Spleen (tissue), 11 donors: ENCODE results near the gene SP8. TPM values are rescaled to one million over a fixed set of nuclear protein-coding genes. Genes with fewer than 3 reads are reported as not detected.
A peak's percentile ranks its signal among the peaks of the same experiment; 100 is the strongest.

ENCODE experiments used
- DNase-seq: peaks from one replicate; pipeline ENCODE4 v3.0.0-alpha.2; 2020
- H3K27ac ChIP-seq, 8 donors: fragments of 200-600 bp; sonication (generic) in 7 of 8; 1 replicate in 4 of 8; 2 replicates in 4 of 8; pipeline versions ENCODE4 v1.5.0 to v1.8.0; 2016 to 2021; ENCODE audit warnings: inconsistent platforms in 4 of 8, mild to moderate bottlenecking in 4 of 8, moderate library complexity in 1 of 8
- H3K27me3 ChIP-seq, 7 donors: fragments of 200-600 bp; sonication (generic) in 6 of 7; replicated peaks in 1 of 7; 1 replicate in 4 of 7; 2 replicates in 3 of 7; pipeline versions ENCODE4 v1.5.0 to v1.8.0; 2016 to 2021; ENCODE audit warnings: inconsistent platforms in 3 of 7, mild to moderate bottlenecking in 1 of 7
- H3K36me3 ChIP-seq, 6 donors: fragments of 200-600 bp; sonication (generic) in 5 of 6; 1 replicate in 4 of 6; 2 replicates in 2 of 6; pipeline versions ENCODE4 v1.5.0 to v1.8.0; 2016 to 2021; ENCODE audit warnings: inconsistent platforms in 2 of 6
- H3K4me1 ChIP-seq, 6 donors: fragments of 200-600 bp; sonication (generic) in 5 of 6; 1 replicate in 3 of 6; 2 replicates in 3 of 6; pipeline versions ENCODE4 v1.5.0 to v1.8.0; 2016 to 2021; ENCODE audit warnings: inconsistent platforms in 3 of 6
- H3K4me3 ChIP-seq, 8 donors: fragments of 200-600 bp; sonication (generic) in 7 of 8; 1 replicate in 4 of 8; 2 replicates in 4 of 8; pipeline versions ENCODE4 v1.5.0 to v1.8.0; 2016 to 2021; ENCODE audit warnings: inconsistent platforms in 4 of 8, mild to moderate bottlenecking in 4 of 8, moderate library complexity in 2 of 8
- H3K9me3 ChIP-seq, 8 donors: fragments of 200-600 bp; sonication (generic) in 7 of 8; 1 replicate in 4 of 8; 2 replicates in 4 of 8; pipeline versions ENCODE4 v1.5.0 to v1.8.0; 2016 to 2021; ENCODE audit warnings: inconsistent platforms in 4 of 8
- CTCF ChIP-seq, 11 experiments: fragments of 200-600 bp in 7 of 11; fragments of 450-650 bp in 4 of 11; sonication (generic) in 4 of 11; IDR thresholded peaks in 8 of 11; conservative IDR thresholded peaks in 3 of 11; 1 replicate in 7 of 11; 2 replicates in 4 of 11; pipeline versions ENCODE4 v1.4.0 to v1.8.0; 2016 to 2021; ENCODE audit warnings: antibody characterized with exemption in 11 of 11, inconsistent platforms in 4 of 11, mild to moderate bottlenecking in 1 of 11
- POLR2A ChIP-seq, 3 donors: fragments of 450-650 bp; IDR thresholded peaks; one replicate each; pipeline ENCODE4 v1.5.1; 2017; ENCODE audit warnings: antibody characterized with exemption in 3 of 3, mild to moderate bottlenecking in 1 of 3
- POLR2AphosphoS5 ChIP-seq, 3 donors: sonication (generic); formaldehyde crosslinking; IDR thresholded peaks; one replicate each; pipeline ENCODE4 v1.5.1; 2017; ENCODE audit warnings: antibody characterized with exemption in 3 of 3
- WGBS, 5 donors: extraction: QIAGEN DNeasy Blood & Tissue Kit in 3 of 5; methylation state at CpG; one replicate each; pipeline versions ENCODE4 v1.1.5 to v1.1.7; 2013 to 2018; 5-methylcytosine and 5-hydroxymethylcytosine counted together
- intact Hi-C: fragments of 100-400 bp; cut with DNase I; formaldehyde crosslinking; loops from one replicate; pipeline ENCODE4 v1.15.0; 2023; ENCODE audit warnings: low total_unique reads
- polyA plus RNA-seq, 3 donors: library from polyadenylated mRNA; stranded (reverse); fragments of 200-250 nt; gene quantifications; one replicate each; pipeline ENCODE4 v1.2.1, GENCODE V29; 2013
- total RNA-seq, 7 donors: library from RNA; depleted of rRNA in 3 of 7; stranded (reverse); fragments of >200 nt in 3 of 7; fragmentation: NEBNext Ultra II Directional in 4 of 7; extraction: Animal tissue kit (Norgen Biotek cat#: 25700) in 4 of 7; gene quantifications; one replicate each; pipeline versions ENCODE4 v1.1.0 to v1.2.1, GENCODE V29; 2016 to 2021
- donor health status: healthy with polysubstance abuse.
- donor health status: DM: no; HTN: no; CAD: no; lungs with moderate emphysema.
- donor health status: DM: no; HTN: no; CAD: no.
- donor health status: Bipolar disorder and iron deficiency.
- donor health status: healthy.
- donor health status: DM: no; HTN: no; CAD: no.
- donor health status: DM: yes; HTN: yes; CAD: no.

SP8 gene
- total and polyA plus RNA-seq, 10 donors: not detected

GRCh38 chr7:20804345-20804744 is 17.7 kb upstream of the SP8 start:
- TF ChIP-seq CTCF (IDR thresholded peaks at IDR 0.05 in 8 of 11, conservative IDR thresholded peaks at IDR 0.05 in 3 of 11): no peak
- no peak for TF ChIP-seq POLR2A (IDR thresholded peaks at IDR 0.05)
- TF ChIP-seq POLR2AphosphoS5 (IDR thresholded peaks at IDR 0.05): no peak
- no peaks in the 10 kb centered on the region for H3K36me3 ChIP-seq
- 88 to 96% (median 91%) methylated on average over 3 of the region's 3 CpGs for WGBS, 5 donors
- peaks cover 0 to 13% (median 8%) of the 10 kb centered on the region in 8 donors for H3K9me3 ChIP-seq
- H3K27ac ChIP-seq: no peak overlapping the region
- intact Hi-C loops: no loop called here
- no peaks in the 10 kb centered on the region for H3K4me1 ChIP-seq
- H3K4me3 ChIP-seq: no peak overlapping the region
- H3K27me3 ChIP-seq: peaks cover 0 to 59% (median 3%) of the 10 kb centered on the region in 7 donors
- no peak for DNase-seq

GRCh38 chr7:20799566-20800366 is 13.1 kb upstream of the SP8 start:
- Histone ChIP-seq H3K4me3 (no peak overlapping the region), H3K36me3 (no peaks in the 10 kb centered on the region), H3K27me3 (peaks cover 7 to 98% (median 46%) of the 10 kb centered on the region in 7 donors), H3K27ac (no peak overlapping the region), H3K9me3 (peaks cover 0 to 12% (median 0%) of the 10 kb centered on the region in 8 donors), H3K4me1 (peaks cover 5 to 29% (median 22%) of the 10 kb centered on the region in 6 donors)
- no peak for TF ChIP-seq CTCF (IDR thresholded peaks at IDR 0.05 in 8 of 11, conservative IDR thresholded peaks at IDR 0.05 in 3 of 11)
- TF ChIP-seq POLR2A (IDR thresholded peaks at IDR 0.05): no peak
- TF ChIP-seq POLR2AphosphoS5 (IDR thresholded peaks at IDR 0.05): no peak
- no peak for DNase-seq
- intact Hi-C loops: no loop called here
- WGBS, 5 donors: 40 to 74% (median 62%) methylated on average over 5 of the region's 5 CpGs

GRCh38 chr7:20798694-20799121 is 12.0 kb upstream of the SP8 start:
- intact Hi-C loops: no loop called here
- Histone ChIP-seq H3K27ac (no peak overlapping the region), H3K9me3 (peaks cover 0 to 16% (median 0%) of the 10 kb centered on the region in 8 donors), H3K27me3 (peaks cover 8 to 99% (median 57%) of the 10 kb centered on the region in 7 donors), H3K4me3 (peak overlapping the region in 7 of 8 donors; percentile 39 to 74 (median 52)), H3K36me3 (no peaks in the 10 kb centered on the region), H3K4me1 (peaks cover 5 to 29% (median 22%) of the 10 kb centered on the region in 6 donors)
- no peak for DNase-seq
- WGBS, 5 donors: 4 to 9% (median 7%) methylated on average over 14 to 15 of the region's 15 CpGs
- no peak for TF ChIP-seq POLR2A (IDR thresholded peaks at IDR 0.05)
- no peak for TF ChIP-seq POLR2AphosphoS5 (IDR thresholded peaks at IDR 0.05)
- no peak for TF ChIP-seq CTCF (IDR thresholded peaks at IDR 0.05 in 8 of 11, conservative IDR thresholded peaks at IDR 0.05 in 3 of 11)

GRCh38 chr7:20798081-20798693 is 11.5 kb upstream of the SP8 start:
- intact Hi-C loops: no loop called here
- Histone ChIP-seq H3K9me3 (peaks cover 0 to 21% (median 0%) of the 10 kb centered on the region in 8 donors), H3K4me3 (peak overlapping the region; percentile 16 to 74 (median 50)), H3K27me3 (peaks cover 8 to 100% (median 62%) of the 10 kb centered on the region in 7 donors), H3K36me3 (no peaks in the 10 kb centered on the region), H3K27ac (no peak overlapping the region), H3K4me1 (peaks cover 5 to 29% (median 22%) of the 10 kb centered on the region in 6 donors)
- DNase-seq: peak; percentile 80
- WGBS, 5 donors: 0 to 2% (median 1%) methylated on average over 23 to 77 of the region's 77 CpGs
- TF ChIP-seq POLR2AphosphoS5 (IDR thresholded peaks at IDR 0.05) (peak in 1 of 3 donors; percentile 41), POLR2A (IDR thresholded peaks at IDR 0.05) (no peak), CTCF (IDR thresholded peaks at IDR 0.05 in 8 of 11, conservative IDR thresholded peaks at IDR 0.05 in 3 of 11) (no peak)
